Parathyroid adenoma (tissue), 2 donors: ENCODE measurements around the gene SLC48A1.
A peak's percentile ranks its signal among the peaks of the same experiment; 100 is the strongest.

Experiments
- H2AFZ ChIP-seq: fragments of 300-600 bp; sonication (generic); one replicate; pipeline ENCODE4 v1.7.0; 2017; ENCODE audit warnings: antibody characterized with exemption, mild to moderate bottlenecking
- H3K27ac ChIP-seq: fragments of 300-600 bp; sonication (generic); one replicate; pipeline ENCODE4 v1.7.0; 2017
- H3K27me3 ChIP-seq: fragments of 300-600 bp; sonication (generic); one replicate; pipeline ENCODE4 v1.7.0; 2017; ENCODE audit warnings: low read length; ENCODE audit not compliant: control insufficient read depth, insufficient read depth
- H3K36me3 ChIP-seq: fragments of 300-600 bp; sonication (generic); one replicate; pipeline ENCODE4 v1.7.0; 2017; ENCODE audit warnings: low read length; ENCODE audit not compliant: control insufficient read depth, insufficient read depth
- H3K4me1 ChIP-seq: fragments of 300-600 bp; sonication (generic); one replicate; pipeline ENCODE4 v1.7.0; 2017; ENCODE audit warnings: control low read depth
- H3K4me2 ChIP-seq: fragments of 300-600 bp; sonication (generic); one replicate; pipeline ENCODE4 v1.7.0; 2017; ENCODE audit warnings: low read length
- H3K4me3 ChIP-seq: fragments of 300-600 bp; sonication (generic); one replicate; pipeline ENCODE4 v1.7.0; 2017; ENCODE audit warnings: low read depth, low read length
- H3K79me2 ChIP-seq: fragments of 300-600 bp; sonication (generic); one replicate; pipeline ENCODE4 v1.7.0; 2017; ENCODE audit warnings: control low read depth
- H3K9ac ChIP-seq: fragments of 300-600 bp; sonication (generic); one replicate; pipeline ENCODE4 v1.7.0; 2017; ENCODE audit warnings: mild to moderate bottlenecking
- H3K9me3 ChIP-seq: fragments of 300-600 bp; sonication (generic); one replicate; pipeline ENCODE4 v1.7.0; 2017; ENCODE audit warnings: low read length; ENCODE audit not compliant: control insufficient read depth
- CTCF ChIP-seq: fragments of 300-600 bp; sonication (generic); IDR thresholded peaks from one replicate; pipeline ENCODE4 v1.7.0; 2017; ENCODE audit warnings: antibody characterized with exemption, mild to moderate bottlenecking
- donor health status: primary hyperparathyroidism.

SLC48A1 gene

GRCh38 chr12:47753021-47754001 lies 19.7 kb upstream of the SLC48A1 start:
- Histone ChIP-seq H3K36me3 (no peaks in the 10 kb centered on the region), H3K79me2 (peaks cover 34% of the 10 kb centered on the region), H3K27me3 (no peaks in the 10 kb centered on the region), H3K4me3 (no peak overlapping the region), H3K4me2 (peak overlapping the region; percentile 23), H3K9me3 (no peaks in the 10 kb centered on the region), H2AFZ (no peak overlapping the region), H3K9ac (no peak overlapping the region), H3K4me1 (peaks cover 62% of the 10 kb centered on the region), H3K27ac (peak overlapping the region; percentile 94)
- TF ChIP-seq CTCF, result no peak

- H3K27me3 ChIP-seq, result no peaks in the 10 kb centered on the region
- peak overlapping the region; percentile 10 for H3K4me2 ChIP-seq
- H3K4me1 ChIP-seq, result peaks cover 62% of the 10 kb centered on the region
- peaks cover 36% of the 10 kb centered on the region for H3K79me2 ChIP-seq
- H3K36me3 ChIP-seq, result no peaks in the 10 kb centered on the region
- H2AFZ ChIP-seq, result peak overlapping the region; percentile 35
- no peaks in the 10 kb centered on the region for H3K9me3 ChIP-seq
- TF ChIP-seq CTCF, result no peak
- H3K9ac ChIP-seq, result no peak overlapping the region
- peak overlapping the region; percentile 94 for H3K27ac ChIP-seq
- H3K4me3 ChIP-seq, result no peak overlapping the region
These were observed 18.9 kb upstream of the SLC48A1 start for GRCh38 chr12:47754126-47754525.

GRCh38 chr12:47754881-47755280 lies 18.2 kb upstream of the SLC48A1 start:
- Histone ChIP-seq H3K27me3 (no peaks in the 10 kb centered on the region), H3K36me3 (no peaks in the 10 kb centered on the region), H2AFZ (no peak overlapping the region), H3K27ac (peak overlapping the region; percentile 94), H3K4me3 (no peak overlapping the region), H3K4me1 (peaks cover 59% of the 10 kb centered on the region), H3K9me3 (no peaks in the 10 kb centered on the region), H3K4me2 (no peak overlapping the region), H3K79me2 (peaks cover 36% of the 10 kb centered on the region), H3K9ac (no peak overlapping the region)
- no peak for TF ChIP-seq CTCF

- H3K27ac ChIP-seq, result peak overlapping the region; percentile 94
- no peaks in the 10 kb centered on the region for H3K9me3 ChIP-seq
- no peak for TF ChIP-seq CTCF
- H3K4me2 ChIP-seq, result peak overlapping the region; percentile 3
- H3K9ac ChIP-seq, result no peak overlapping the region
- no peaks in the 10 kb centered on the region for H3K27me3 ChIP-seq
- peaks cover 56% of the 10 kb centered on the region for H3K4me1 ChIP-seq
- H3K79me2 ChIP-seq, result peaks cover 36% of the 10 kb centered on the region
- peak overlapping the region; percentile 18 for H3K4me3 ChIP-seq
- H3K36me3 ChIP-seq, result no peaks in the 10 kb centered on the region
- H2AFZ ChIP-seq, result peak overlapping the region; percentile 35
These were observed 17.1 kb upstream of the SLC48A1 start for GRCh38 chr12:47755655-47756562.
